UCSD-AML1 (cell line): ENCODE measurements around the gene SPINT2.
"Not testable (repeated sequence)": the region's sequence is repeated elsewhere in the genome, so short reads cannot be mapped to it uniquely, and the experiment has no call there.

Experiments used
- DNase-seq: peaks from one replicate; lab custom pipeline; 2025; ENCODE audit not compliant: unreplicated experiment; lab: John Stamatoyannopoulos, UW

The SPINT2 gene

GRCh38 chr19:38318660-38319059, 54.3 kb downstream of the SPINT2 start:
- no peak for DNase-seq

- DNase-seq, result peak; percentile 64
Measured at GRCh38 chr19:38319421-38320258, 55.3 kb downstream of the SPINT2 start, which contains the start of gene KCNK6. KCNK6 (plus strand) TSS chr19:38319845; CDS start chr19:38319951, 106 bp downstream.

GRCh38 chr19:38320969-38321339, 56.6 kb downstream of the SPINT2 start:
- no peak for DNase-seq

GRCh38 chr19:38321646-38322196, 57.3 kb downstream of the SPINT2 start:
- no peak for DNase-seq

- DNase-seq, result no peak
Measured at GRCh38 chr19:38323291-38323690, 58.9 kb downstream of the SPINT2 start.

- no peak for DNase-seq
Measured at GRCh38 chr19:38324431-38324830, 60.1 kb downstream of the SPINT2 start.

GRCh38 chr19:38326591-38326990, 62.2 kb downstream of the SPINT2 start:
- DNase-seq, result no peak

- DNase-seq, result no peak
Measured at GRCh38 chr19:38329651-38330050, 65.3 kb downstream of the SPINT2 start.

- no peak for DNase-seq
Measured at GRCh38 chr19:38331728-38332127, 67.4 kb downstream of the SPINT2 start.

- DNase-seq, result no peak
Measured at GRCh38 chr19:38333245-38333644, 68.9 kb downstream of the SPINT2 start.

GRCh38 chr19:38335949-38336637, 71.7 kb downstream of the SPINT2 start:
- DNase-seq, result peak; percentile 95

GRCh38 chr19:38336638-38337359, 72.4 kb downstream of the SPINT2 start:
- DNase-seq, result peak; percentile 96

- no peak for DNase-seq
Measured at GRCh38 chr19:38337360-38337653, 72.9 kb downstream of the SPINT2 start.

- not testable (repeated sequence) for DNase-seq
Measured at GRCh38 chr19:38339011-38339410, 74.6 kb downstream of the SPINT2 start.

- no peak for DNase-seq
Measured at GRCh38 chr19:38340927-38341326, 76.6 kb downstream of the SPINT2 start.
